Measurements from ENCODE around the gene SMYD3. TPM values are rescaled to one million over a fixed set of nuclear protein-coding genes. Genes with fewer than 3 reads are reported as not detected.

Gene SMYD3
- total RNA-seq, 1 donor from 2014 or later, result 34.9 TPM

DNA sequence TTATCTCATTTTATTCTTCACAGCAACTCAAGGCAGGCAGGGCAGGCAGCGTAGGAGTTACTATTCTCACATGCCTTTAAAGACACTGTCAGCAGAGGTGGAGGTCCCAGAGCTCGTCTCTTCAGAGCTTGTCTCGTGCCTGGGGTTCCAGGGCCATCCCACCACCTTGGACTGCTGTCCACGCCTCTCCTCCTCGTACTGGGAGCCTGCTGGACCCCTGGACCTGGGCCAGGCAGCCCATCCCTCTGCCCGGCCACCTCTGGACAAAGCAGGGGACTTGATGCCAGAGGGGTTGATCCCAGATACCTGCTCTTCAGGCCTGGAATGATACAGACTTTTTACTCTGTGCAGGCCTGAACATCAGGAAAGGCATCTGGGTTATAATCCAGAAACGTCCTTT, 805.4 kb downstream of the SMYD3 start:
- Mint-ChIP-seq H3K27ac (no peak overlapping the region), H3K27me3 (ENCODE audit: low read depth) (no peaks in the 10 kb centered on the region), H3K36me3 (peaks cover 37% of the 10 kb centered on the region), H3K9me3 (no peaks in the 10 kb centered on the region), H3K4me1 (no peaks in the 10 kb centered on the region), H3K4me3 (no peak overlapping the region)
- TF ChIP-seq, protein P1, sequence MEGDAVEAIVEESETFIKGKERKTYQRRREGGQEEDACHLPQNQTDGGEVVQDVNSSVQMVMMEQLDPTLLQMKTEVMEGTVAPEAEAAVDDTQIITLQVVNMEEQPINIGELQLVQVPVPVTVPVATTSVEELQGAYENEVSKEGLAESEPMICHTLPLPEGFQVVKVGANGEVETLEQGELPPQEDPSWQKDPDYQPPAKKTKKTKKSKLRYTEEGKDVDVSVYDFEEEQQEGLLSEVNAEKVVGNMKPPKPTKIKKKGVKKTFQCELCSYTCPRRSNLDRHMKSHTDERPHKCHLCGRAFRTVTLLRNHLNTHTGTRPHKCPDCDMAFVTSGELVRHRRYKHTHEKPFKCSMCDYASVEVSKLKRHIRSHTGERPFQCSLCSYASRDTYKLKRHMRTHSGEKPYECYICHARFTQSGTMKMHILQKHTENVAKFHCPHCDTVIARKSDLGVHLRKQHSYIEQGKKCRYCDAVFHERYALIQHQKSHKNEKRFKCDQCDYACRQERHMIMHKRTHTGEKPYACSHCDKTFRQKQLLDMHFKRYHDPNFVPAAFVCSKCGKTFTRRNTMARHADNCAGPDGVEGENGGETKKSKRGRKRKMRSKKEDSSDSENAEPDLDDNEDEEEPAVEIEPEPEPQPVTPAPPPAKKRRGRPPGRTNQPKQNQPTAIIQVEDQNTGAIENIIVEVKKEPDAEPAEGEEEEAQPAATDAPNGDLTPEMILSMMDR (IDR thresholded peaks at IDR 0.05; ENCODE audit: unreplicated experiment), result no peak
- no peak for DNase-seq (ENCODE audit: low spot score in 2 of 2, unreplicated experiment in 2 of 2)

DNA sequence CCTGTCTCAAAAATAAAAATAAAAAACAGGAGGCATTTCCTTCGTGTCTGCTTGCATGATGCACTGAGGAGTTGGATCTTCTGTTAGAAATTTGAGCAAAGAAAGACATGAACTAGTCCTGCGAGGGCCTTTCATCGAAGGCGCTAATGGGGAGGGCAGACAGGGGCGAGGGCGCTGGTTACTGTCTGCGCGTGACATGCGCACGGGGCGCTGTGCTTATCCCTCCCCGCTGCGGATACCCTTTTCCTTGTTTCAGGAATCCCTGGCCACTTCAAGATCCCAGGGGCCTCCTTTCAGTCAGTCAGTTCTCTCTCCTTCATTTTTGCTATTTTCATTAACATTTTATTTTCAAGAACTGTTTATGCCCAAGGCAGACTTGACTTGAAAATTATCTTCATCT, 806.4 kb downstream of the SMYD3 start:
- no peak for DNase-seq (ENCODE audit: low spot score in 2 of 2, unreplicated experiment in 2 of 2)
- Mint-ChIP-seq H3K27ac (no peak overlapping the region), H3K4me3 (no peak overlapping the region), H3K4me1 (no peaks in the 10 kb centered on the region), H3K27me3 (ENCODE audit: low read depth) (no peaks in the 10 kb centered on the region), H3K36me3 (peaks cover 34% of the 10 kb centered on the region), H3K9me3 (no peaks in the 10 kb centered on the region)
- TF ChIP-seq, protein P1 (IDR thresholded peaks at IDR 0.05; ENCODE audit: unreplicated experiment), result no peak

Other genes starting within 250 kb of the SMYD3 start
- gene TFB2M, start 59.0 kb upstream of the SMYD3 start, total RNA-seq, result 12.1 to 12.7 TPM (median 12.7 TPM) in 3 replicates
- 18.0 to 21.1 TPM (median 21.0 TPM) in 3 replicates for gene CNST, start 59.2 kb upstream of the SMYD3 start, total RNA-seq
- 34.3 to 35.3 TPM (median 35.1 TPM) in 3 replicates for gene SCCPDH, start 217.1 kb upstream of the SMYD3 start, total RNA-seq

Measured in mesothelial cell of epicardium (in vitro differentiated cells).